Neural crest cell (in vitro differentiated cells): Measurements from ENCODE around the gene SLC6A20. TPM values are rescaled to one million over a fixed set of nuclear protein-coding genes. Genes with fewer than 3 reads are reported as not detected.
"Not testable (repeated sequence)": the region's sequence is repeated elsewhere in the genome, so short reads cannot be mapped to it uniquely, and the experiment has no call there.

Experiments
- DNase-seq: peaks from one replicate; pipeline ENCODE4 v3.0.0; 2021; ENCODE audit warnings: low read depth, mixed read lengths, low spot score
- H3K27ac Mint-ChIP-seq: one replicate; pipeline ENCODE4 v1.8.0; 2021; ENCODE audit warnings: mild to moderate bottlenecking, mixed read lengths; ENCODE audit not compliant: unreplicated experiment
- H3K27me3 Mint-ChIP-seq: 2 replicates; pipeline ENCODE4 v1.8.0; 2021; ENCODE audit warnings: low read depth, mild to moderate bottlenecking, mixed read lengths
- H3K36me3 Mint-ChIP-seq: 2 replicates; pipeline ENCODE4 v1.8.0; 2021; ENCODE audit warnings: low read depth, mild to moderate bottlenecking, mixed read lengths
- H3K4me1 Mint-ChIP-seq: 2 replicates; pipeline ENCODE4 v1.8.0; 2021; ENCODE audit warnings: mixed read lengths
- H3K4me3 Mint-ChIP-seq: one replicate; pipeline ENCODE4 v1.8.0; 2021; ENCODE audit warnings: mild to moderate bottlenecking, mixed read lengths
- H3K9me3 Mint-ChIP-seq: 2 replicates; pipeline ENCODE4 v1.8.0; 2021; ENCODE audit warnings: mixed read lengths
- CTCF ChIP-seq: fragments of 200-600 bp; sonication (generic); conservative IDR thresholded peaks from 2 replicates; pipeline ENCODE4 v1.5.0; 2021; ENCODE audit warnings: antibody characterized with exemption, mild to moderate bottlenecking
- total RNA-seq: library from RNA; stranded (reverse); gene quantifications from 2 replicates; pipeline ENCODE4 v1.2.1, GENCODE V29; 2021

The SLC6A20 gene
- total RNA-seq, 1 donor from 2014 or later: not detected

DNA sequence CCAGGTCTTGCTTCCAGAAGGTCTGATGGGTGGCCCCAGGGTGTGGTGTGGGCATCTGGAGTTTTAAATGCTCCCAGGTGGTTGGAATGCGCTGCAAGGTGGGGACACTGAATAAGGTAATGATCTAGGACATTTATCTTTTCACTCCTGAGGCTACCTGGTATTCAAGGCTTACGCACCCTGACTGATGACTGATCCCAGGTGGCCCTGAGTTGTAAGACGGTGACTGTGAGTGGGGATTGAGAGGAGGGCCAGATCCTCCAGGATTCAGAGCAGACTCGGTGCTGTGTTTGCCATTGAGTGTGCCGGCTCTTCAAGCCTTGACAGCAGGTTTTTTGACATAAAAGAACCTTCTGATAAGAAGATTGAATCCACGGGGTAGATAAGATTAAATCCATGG, 40.3 kb downstream of the SLC6A20 start:
- Mint-ChIP-seq H3K4me3 (no peak overlapping the region), H3K27ac (no peak overlapping the region), H3K27me3 (no peaks in the 10 kb centered on the region), H3K36me3 (no peaks in the 10 kb centered on the region), H3K4me1 (no peaks in the 10 kb centered on the region), H3K9me3 (no peaks in the 10 kb centered on the region)
- DNase-seq: no peak
- no peak for TF ChIP-seq CTCF

GRCh38 chr3:45754461-45754860, 41.9 kb downstream of the SLC6A20 start:
- no peak overlapping the region for H3K4me3 Mint-ChIP-seq
- no peak for TF ChIP-seq CTCF
- H3K27ac Mint-ChIP-seq: no peak overlapping the region
- H3K9me3 Mint-ChIP-seq: no peaks in the 10 kb centered on the region
- H3K27me3 Mint-ChIP-seq: no peaks in the 10 kb centered on the region
- DNase-seq: no peak
- no peaks in the 10 kb centered on the region for H3K4me1 Mint-ChIP-seq
- no peaks in the 10 kb centered on the region for H3K36me3 Mint-ChIP-seq

DNA sequence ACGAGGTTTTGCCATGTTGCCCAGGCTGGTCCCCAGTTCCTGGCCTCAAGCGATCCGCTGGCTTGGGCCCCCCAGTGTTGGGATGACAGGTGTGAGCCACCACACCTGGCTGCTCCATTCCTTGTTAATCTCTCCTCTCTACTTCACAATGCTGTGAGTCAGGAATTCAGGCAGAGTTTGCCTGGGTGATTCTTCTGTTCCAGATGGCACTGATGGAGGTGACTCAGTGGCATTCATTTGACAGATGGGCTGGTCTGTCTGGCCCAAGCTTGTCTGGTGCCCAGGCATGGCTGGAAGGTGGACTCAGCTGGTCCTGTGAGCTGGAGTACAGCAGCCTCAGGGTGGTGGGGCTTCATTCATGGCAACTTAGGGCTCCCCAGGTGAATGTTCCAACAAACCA, 43.2 kb downstream of the SLC6A20 start:
- Mint-ChIP-seq H3K27ac (no peak overlapping the region), H3K4me3 (no peak overlapping the region), H3K36me3 (peaks cover 6% of the 10 kb centered on the region), H3K27me3 (no peaks in the 10 kb centered on the region), H3K4me1 (no peaks in the 10 kb centered on the region), H3K9me3 (no peaks in the 10 kb centered on the region)
- DNase-seq: no peak
- TF ChIP-seq CTCF: no peak

- Mint-ChIP-seq H3K27me3 (no peaks in the 10 kb centered on the region), H3K4me3 (no peak overlapping the region), H3K27ac (no peak overlapping the region), H3K9me3 (no peaks in the 10 kb centered on the region), H3K4me1 (no peaks in the 10 kb centered on the region), H3K36me3 (peaks cover 6% of the 10 kb centered on the region)
- DNase-seq: no peak
- no peak for TF ChIP-seq CTCF
Observed at GRCh38 chr3:45751537-45752242, 44.6 kb downstream of the SLC6A20 start.

GRCh38 chr3:45749880-45750279, 46.5 kb downstream of the SLC6A20 start:
- H3K4me1 Mint-ChIP-seq: no peaks in the 10 kb centered on the region
- TF ChIP-seq CTCF: no peak
- H3K9me3 Mint-ChIP-seq: no peaks in the 10 kb centered on the region
- H3K27ac Mint-ChIP-seq: no peak overlapping the region
- H3K27me3 Mint-ChIP-seq: no peaks in the 10 kb centered on the region
- no peak overlapping the region for H3K4me3 Mint-ChIP-seq
- H3K36me3 Mint-ChIP-seq: peaks cover 8% of the 10 kb centered on the region
- DNase-seq: no peak

- not testable (repeated sequence) for H3K4me1 Mint-ChIP-seq, DNase-seq, H3K4me3 Mint-ChIP-seq, H3K27ac Mint-ChIP-seq, H3K27me3 Mint-ChIP-seq, H3K9me3 Mint-ChIP-seq, H3K36me3 Mint-ChIP-seq
Observed at GRCh38 chr3:45749036-45749600, 47.2 kb downstream of the SLC6A20 start.
